ENCODE measurements around the gene PRPF38B.
"Not testable (repeated sequence)": the region's sequence is repeated elsewhere in the genome, so short reads cannot be mapped to it uniquely, and the experiment has no call there.

The PRPF38B gene, protein sequence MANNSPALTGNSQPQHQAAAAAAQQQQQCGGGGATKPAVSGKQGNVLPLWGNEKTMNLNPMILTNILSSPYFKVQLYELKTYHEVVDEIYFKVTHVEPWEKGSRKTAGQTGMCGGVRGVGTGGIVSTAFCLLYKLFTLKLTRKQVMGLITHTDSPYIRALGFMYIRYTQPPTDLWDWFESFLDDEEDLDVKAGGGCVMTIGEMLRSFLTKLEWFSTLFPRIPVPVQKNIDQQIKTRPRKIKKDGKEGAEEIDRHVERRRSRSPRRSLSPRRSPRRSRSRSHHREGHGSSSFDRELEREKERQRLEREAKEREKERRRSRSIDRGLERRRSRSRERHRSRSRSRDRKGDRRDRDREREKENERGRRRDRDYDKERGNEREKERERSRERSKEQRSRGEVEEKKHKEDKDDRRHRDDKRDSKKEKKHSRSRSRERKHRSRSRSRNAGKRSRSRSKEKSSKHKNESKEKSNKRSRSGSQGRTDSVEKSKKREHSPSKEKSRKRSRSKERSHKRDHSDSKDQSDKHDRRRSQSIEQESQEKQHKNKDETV

GRCh38 chr1:108691942-108692723 lies at the start of gene PRPF38B:
Gene PRPF38B, plus strand, starts transcription at chr1:108692310. Its CDS starts 282 bp downstream, at chr1:108692592.
- peak; percentile 90 to 92 for DNase-seq

GRCh38 chr1:108643492-108644335 lies 48.4 kb upstream of the PRPF38B start:
- DNase-seq, result peak; percentile 43 to 59

DNA sequence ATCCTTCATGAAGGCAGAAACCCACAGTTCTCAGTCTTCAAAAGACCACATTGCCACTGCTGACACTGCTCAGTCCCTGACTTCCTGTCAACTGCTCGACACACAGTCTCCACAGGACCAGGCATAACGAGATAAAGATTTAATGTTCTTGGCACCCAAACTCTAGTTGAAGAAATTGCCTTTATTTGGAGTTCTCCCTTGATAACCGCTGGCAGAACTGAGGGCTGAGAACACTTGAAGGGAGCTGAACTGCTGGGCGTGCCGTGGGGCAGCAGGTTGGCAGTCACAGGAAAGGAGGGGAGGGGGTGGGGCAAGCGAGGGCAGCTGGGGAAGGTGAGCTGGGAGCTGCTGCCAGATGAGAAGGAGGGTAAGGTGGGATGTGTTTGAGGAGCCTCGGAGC lies 47.1 kb upstream of the PRPF38B start:
- peak in 1 of 2 donors; percentile 41 for DNase-seq

GRCh38 chr1:108645564-108646184 lies 46.4 kb upstream of the PRPF38B start:
- no peak for DNase-seq

GRCh38 chr1:108646265-108646647 lies 45.9 kb upstream of the PRPF38B start:
- DNase-seq, result no peak

DNA sequence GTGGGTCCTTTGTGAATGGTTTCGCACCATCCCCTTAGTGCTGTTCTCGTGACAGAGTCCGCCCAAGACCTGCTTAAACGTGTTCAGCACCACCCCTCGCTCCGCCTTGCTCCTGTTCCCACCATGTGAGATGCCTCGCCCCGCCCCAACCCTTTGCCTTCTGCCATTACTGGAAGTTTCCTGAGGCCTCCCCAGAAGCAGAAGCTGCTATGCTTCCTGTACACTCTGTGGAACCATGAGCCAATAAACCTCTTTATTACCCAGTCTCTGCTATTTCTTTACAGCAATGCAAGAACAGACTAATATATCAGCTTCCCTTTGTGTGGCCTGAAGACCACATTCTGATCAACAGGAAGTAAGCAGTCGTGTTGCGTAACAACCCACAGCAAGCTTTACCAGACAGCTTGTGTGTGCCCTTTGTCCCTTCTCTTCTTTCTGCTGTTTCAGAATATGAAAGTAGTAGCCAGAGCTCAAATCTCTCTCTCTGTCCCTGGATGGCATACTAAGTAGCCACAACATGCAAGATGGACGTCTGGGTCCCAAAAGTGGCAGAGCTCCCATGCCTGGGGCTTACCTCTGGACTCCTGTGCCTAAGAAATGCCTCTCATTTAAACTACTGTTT lies 45.4 kb upstream of the PRPF38B start:
- DNase-seq, result peak; percentile 65 to 72

GRCh38 chr1:108653431-108654105 lies 38.5 kb upstream of the PRPF38B start:
- no peak for DNase-seq

- no peak for DNase-seq
Observed at GRCh38 chr1:108657356-108658080, 34.6 kb upstream of the PRPF38B start.

DNA sequence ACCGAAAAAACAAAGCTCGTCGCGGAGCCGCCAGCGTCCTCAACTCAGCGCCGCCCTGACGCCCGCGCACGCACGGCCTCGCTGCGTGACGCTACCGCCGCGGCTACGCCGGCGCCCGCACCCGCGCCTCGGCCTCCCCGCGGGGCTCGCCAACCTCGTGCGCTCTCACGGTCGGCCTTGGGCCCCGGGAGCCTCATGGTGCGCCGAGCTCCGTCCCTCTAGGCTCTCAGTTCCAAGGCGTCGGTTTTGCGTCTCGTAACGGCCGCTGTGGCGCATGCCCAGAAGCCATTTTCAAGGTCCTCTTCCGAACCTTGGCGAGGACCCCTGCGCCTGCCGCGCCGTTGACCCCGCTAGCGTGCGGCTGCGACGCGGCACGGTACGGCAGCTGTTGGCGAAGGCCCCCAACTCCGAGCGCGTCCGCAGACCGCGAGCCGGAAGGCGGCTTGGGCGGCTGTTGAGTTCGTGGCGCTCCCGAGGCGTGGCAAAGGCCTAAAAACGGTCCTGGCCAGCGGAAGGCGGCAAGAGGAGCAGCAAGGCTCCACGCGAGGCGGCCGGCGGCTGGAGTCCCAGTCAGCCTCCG lies 31.0 kb upstream of the PRPF38B start, which contains the start of gene HENMT1:
Gene HENMT1, minus strand, starts transcription at position 64 of the 580 bp plus-strand sequence. CDS start 1,209 bp downstream, outside the sequence.
- peak; percentile 67 to 72 for DNase-seq

DNA sequence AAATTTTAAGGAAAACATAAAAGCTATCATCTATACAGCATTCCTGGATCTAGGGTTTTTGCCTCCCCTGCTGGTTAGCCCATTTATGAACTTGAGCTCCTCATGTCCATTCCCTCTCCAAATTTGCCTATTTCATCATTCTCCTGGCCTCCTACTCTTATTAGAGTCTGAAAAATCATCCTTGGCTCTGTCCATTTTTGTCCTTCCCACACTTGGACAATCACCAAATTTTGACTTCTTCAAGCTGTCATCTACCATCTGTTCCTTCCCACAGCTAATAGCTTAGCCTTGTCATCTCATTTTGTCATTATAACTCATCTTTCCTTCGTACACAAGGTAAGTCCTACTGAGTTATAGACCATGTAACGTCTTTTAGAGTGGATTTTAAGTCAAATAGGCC lies 29.0 kb upstream of the PRPF38B start:
- no peak for DNase-seq

DNA sequence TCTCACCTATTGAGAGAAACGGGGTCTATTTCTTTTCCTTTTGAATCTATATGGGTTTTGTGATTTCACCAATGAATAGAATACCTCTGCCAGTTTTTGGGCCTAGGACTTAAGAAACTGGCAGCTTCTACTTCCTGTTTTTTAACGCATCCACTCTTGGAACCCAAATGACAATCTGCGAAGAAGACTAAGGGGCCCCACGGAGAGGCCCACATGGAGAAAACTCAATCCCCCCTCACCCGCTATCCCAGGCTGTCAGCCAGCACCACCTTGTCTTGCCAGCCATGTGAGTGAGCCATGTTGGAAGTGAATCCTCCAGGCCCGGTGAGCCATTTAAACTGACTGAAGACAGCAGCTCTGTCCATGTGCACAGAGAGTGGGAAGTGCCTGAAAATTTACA lies 27.6 kb upstream of the PRPF38B start:
- DNase-seq, result no peak

GRCh38 chr1:108665067-108665466 lies 27.0 kb upstream of the PRPF38B start:
- DNase-seq, result no peak

GRCh38 chr1:108665771-108666170 lies 26.3 kb upstream of the PRPF38B start:
- no peak for DNase-seq

DNA sequence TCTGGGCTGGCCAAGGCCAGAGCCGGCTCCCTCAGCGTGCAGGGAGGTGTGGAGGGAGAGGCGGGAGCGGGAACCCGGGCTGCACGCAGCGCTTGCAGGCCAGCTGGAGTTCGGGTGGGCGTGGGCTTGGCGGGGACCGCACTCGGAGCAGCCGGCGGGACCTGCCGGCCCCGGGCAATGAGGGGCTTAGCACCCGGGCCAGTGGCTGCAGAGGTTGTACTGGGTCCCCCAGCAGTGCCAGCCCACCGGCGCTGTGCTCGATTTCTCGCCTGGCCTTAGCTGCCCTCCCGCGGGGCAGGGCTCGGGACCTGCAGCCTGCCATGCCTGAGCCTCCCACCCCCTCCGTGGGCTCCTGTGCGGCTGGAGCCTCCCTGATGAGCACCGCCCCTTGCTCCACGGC lies 24.7 kb upstream of the PRPF38B start:
- not testable (repeated sequence) for DNase-seq

DNA sequence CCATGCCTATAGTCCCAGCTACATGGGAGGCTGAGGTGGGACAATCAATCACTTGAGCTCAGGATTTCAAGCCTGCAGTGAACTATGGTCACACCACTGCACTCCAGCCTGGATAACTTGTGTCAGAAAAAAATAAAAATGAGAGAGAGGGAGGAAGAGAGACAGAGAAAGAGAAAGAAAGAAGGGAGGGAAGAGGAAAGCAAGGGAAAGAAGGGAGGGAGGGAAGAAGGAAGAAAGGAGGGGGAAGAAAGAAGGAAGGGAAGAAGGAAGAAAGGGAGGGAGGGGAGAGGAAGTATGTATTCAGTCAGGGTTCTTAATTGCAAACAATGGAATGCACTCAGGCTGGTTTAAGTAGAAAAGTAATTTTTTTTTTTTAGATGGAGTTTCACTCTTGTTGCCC lies 23.3 kb upstream of the PRPF38B start:
- DNase-seq, result no peak

- no peak for DNase-seq
Observed at GRCh38 chr1:108669679-108670078, 22.4 kb upstream of the PRPF38B start.

- no peak for DNase-seq
Observed at GRCh38 chr1:108670131-108670773, 21.9 kb upstream of the PRPF38B start.

DNA sequence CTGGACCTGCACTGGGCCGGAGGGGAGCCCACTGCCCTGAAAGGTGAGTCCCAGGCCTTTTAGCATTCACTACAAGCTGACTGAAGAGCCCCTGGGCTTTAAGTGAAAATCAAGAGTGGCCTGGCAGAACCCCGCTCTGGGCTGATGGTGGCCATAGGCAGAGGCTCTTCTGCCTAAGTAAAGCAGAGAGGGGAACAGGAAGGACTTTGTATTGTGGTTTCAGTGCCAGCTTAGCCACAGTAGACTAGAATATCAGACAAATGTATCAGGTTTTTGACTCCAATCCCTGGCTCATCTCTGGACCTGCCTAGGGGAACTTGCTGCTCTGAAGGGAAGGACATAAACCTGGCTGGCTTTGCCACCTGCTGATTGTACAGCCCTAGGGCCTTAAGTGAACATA lies 21.0 kb upstream of the PRPF38B start:
- DNase-seq, result no peak

GRCh38 chr1:108678706-108679105 lies 13.4 kb upstream of the PRPF38B start:
- no peak for DNase-seq
